CD1c-positive myeloid dendritic cell (primary cell): ENCODE results near the gene PTPN1.
"Not testable (repeated sequence)": the region's sequence is repeated elsewhere in the genome, so short reads cannot be mapped to it uniquely, and the experiment has no call there.

Experiments
- DNase-seq: peaks from one replicate; pipeline ENCODE4 v3.0.0-alpha.2; 2016; ENCODE audit errors: extremely low spot score

The PTPN1 gene

GRCh38 chr20:50608750-50609104 is 98.5 kb downstream of the PTPN1 start:
- no peak for DNase-seq

GRCh38 chr20:50609438-50609989 is 99.3 kb downstream of the PTPN1 start:
- no peak for DNase-seq

GRCh38 chr20:50610212-50610718 is 100.1 kb downstream of the PTPN1 start:
- DNase-seq = no peak

GRCh38 chr20:50611128-50611810 is 101.1 kb downstream of the PTPN1 start:
- DNase-seq = no peak

GRCh38 chr20:50613438-50614169 is 103.4 kb downstream of the PTPN1 start:
- DNase-seq = no peak

- DNase-seq = no peak
Observed at GRCh38 chr20:50615407-50615806, 105.2 kb downstream of the PTPN1 start.

GRCh38 chr20:50617022-50617421 is 106.8 kb downstream of the PTPN1 start:
- no peak for DNase-seq

GRCh38 chr20:50618537-50618936 is 108.4 kb downstream of the PTPN1 start:
- DNase-seq = no peak

- not testable (repeated sequence) for DNase-seq
Observed at GRCh38 chr20:50620459-50620858, 110.3 kb downstream of the PTPN1 start.

- no peak for DNase-seq
Observed at GRCh38 chr20:50621068-50621665, 111.0 kb downstream of the PTPN1 start.

GRCh38 chr20:50624351-50625016 is 114.3 kb downstream of the PTPN1 start:
- DNase-seq = no peak

GRCh38 chr20:50625986-50626677 is 115.9 kb downstream of the PTPN1 start:
- no peak for DNase-seq

GRCh38 chr20:50627747-50628146 is 117.6 kb downstream of the PTPN1 start:
- DNase-seq = no peak

- DNase-seq = no peak
Observed at GRCh38 chr20:50628332-50628731, 118.1 kb downstream of the PTPN1 start.

GRCh38 chr20:50628853-50629669 is 118.9 kb downstream of the PTPN1 start:
- no peak for DNase-seq

- DNase-seq = no peak
Observed at GRCh38 chr20:50629670-50630045, 119.5 kb downstream of the PTPN1 start.

GRCh38 chr20:50630578-50631263 is 120.5 kb downstream of the PTPN1 start:
- no peak for DNase-seq

- no peak for DNase-seq
Observed at GRCh38 chr20:50632236-50632635, 122.1 kb downstream of the PTPN1 start.

GRCh38 chr20:50632701-50633100 is 122.5 kb downstream of the PTPN1 start:
- DNase-seq = no peak

GRCh38 chr20:50633361-50633760 is 123.2 kb downstream of the PTPN1 start:
- DNase-seq = no peak
